HepG2 (cell line): ENCODE results near the gene PCGF2.

ENCODE experiments used
- ARHGAP35 ChIP-seq: sonication (generic); formaldehyde crosslinking; IDR thresholded peaks from 2 replicates; pipeline ENCODE4 v1.9.0; 2022; ENCODE audit warnings: mild to moderate bottlenecking, inconsistent platforms, moderate library complexity, missing genetic modification reagents, borderline replicate concordance
- ZNF274 ChIP-seq: sonication (generic); formaldehyde crosslinking; IDR thresholded peaks from 2 replicates; pipeline ENCODE4 v1.5.1; 2020; ENCODE audit warnings: mild to moderate bottlenecking, missing genetic modification reagents

- TF ChIP-seq ZNF274 (CRISPR knock-in tag) (no peak), ARHGAP35 (CRISPR knock-in tag) (no peak)
Observed at GRCh38 chr17:38687286-38687685, 60.9 kb downstream of the PCGF2 start.
